Hepatocyte (in vitro differentiated cells): ENCODE results near the gene SCART1. TPM values are rescaled to one million over a fixed set of nuclear protein-coding genes. Genes with fewer than 3 reads are reported as not detected.

Source experiments
- DNase-seq: peaks from one replicate; pipeline ENCODE4 v3.0.0-alpha.2; 2016; ENCODE audit warnings: low spot score
- H2AFZ ChIP-seq: fragments of 200-600 bp; sonication (generic); 2 replicates; pipeline ENCODE4 v1.6.0; 2016; ENCODE audit warnings: antibody characterized with exemption, mild to moderate bottlenecking
- H3K27ac ChIP-seq: fragments of 200-600 bp; sonication (generic); 2 replicates; pipeline ENCODE4 v1.5.1; 2016; ENCODE audit warnings: mild to moderate bottlenecking
- H3K27me3 ChIP-seq: fragments of 200-600 bp; sonication (generic); 2 replicates; pipeline ENCODE4 v1.6.1; 2016
- H3K36me3 ChIP-seq: fragments of 200-600 bp; sonication (generic); replicated peaks from 2 replicates; pipeline ENCODE4 v1.5.1; 2016; ENCODE audit warnings: low read depth; ENCODE audit not compliant: insufficient read depth
- H3K4me1 ChIP-seq: fragments of 200-600 bp; sonication (generic); 2 replicates; pipeline ENCODE4 v1.5.1; 2016; ENCODE audit warnings: mild to moderate bottlenecking, moderate library complexity; ENCODE audit not compliant: insufficient read depth
- H3K4me2 ChIP-seq: fragments of 200-600 bp; sonication (generic); 2 replicates; pipeline ENCODE4 v1.6.0; 2016
- H3K4me3 ChIP-seq: fragments of 200-600 bp; sonication (generic); 2 replicates; pipeline ENCODE4 v1.5.1; 2016; ENCODE audit warnings: mild to moderate bottlenecking
- H3K79me2 ChIP-seq: fragments of 200-600 bp; sonication (generic); 2 replicates; pipeline ENCODE4 v1.6.0; 2017; ENCODE audit warnings: mild to moderate bottlenecking
- H3K9me2 ChIP-seq: fragments of 200-600 bp; sonication (generic); replicated peaks from 2 replicates; pipeline ENCODE4 v1.6.0; 2017; ENCODE audit warnings: mild to moderate bottlenecking; ENCODE audit not compliant: insufficient read depth
- H3K9me3 ChIP-seq: fragments of 200-600 bp; sonication (generic); 2 replicates; pipeline ENCODE4 v1.5.1; 2016; ENCODE audit warnings: low read depth, mild to moderate bottlenecking
- H4K20me1 ChIP-seq: fragments of 200-600 bp; sonication (generic); 2 replicates; pipeline ENCODE4 v1.6.0; 2016; ENCODE audit warnings: mild to moderate bottlenecking; ENCODE audit not compliant: insufficient read depth, poor library complexity, severe bottlenecking
- CTCF ChIP-seq: fragments of 200-600 bp; sonication (generic); IDR thresholded peaks from 2 replicates; pipeline ENCODE4 v1.5.1; 2016; ENCODE audit warnings: antibody characterized with exemption, mild to moderate bottlenecking; ENCODE audit not compliant: poor library complexity
- EZH2 ChIP-seq: fragments of 200-600 bp; sonication (generic); IDR thresholded peaks from 2 replicates; pipeline ENCODE4 v1.6.1; 2016; ENCODE audit warnings: antibody characterized with exemption, mild to moderate bottlenecking, borderline replicate concordance
- EZH2phosphoT487 ChIP-seq: fragments of 200-600 bp; sonication (generic); IDR thresholded peaks from one replicate; pipeline ENCODE4 v1.6.1; 2018; ENCODE audit warnings: antibody characterized with exemption, mild to moderate bottlenecking, low read depth, moderate library complexity; ENCODE audit not compliant: unreplicated experiment, severe bottlenecking
- WGBS: methylation state at CpG from one replicate; pipeline ENCODE4 v1.1.6; 2016; ENCODE audit warnings: low lambda C conversion rate; ENCODE audit errors: missing lambda C conversion rate; 5-methylcytosine and 5-hydroxymethylcytosine counted together
- polyA plus RNA-seq: library from polyadenylated mRNA; unstranded; fragments of >200 nt; fragmentation: Nextera tagmentation; extraction: Ambion mirVana; gene quantifications from 2 replicates; pipeline ENCODE4 v1.2.1, GENCODE V29; 2016
- total RNA-seq: library from RNA; depleted of rRNA; stranded (reverse); fragments of >200 nt; gene quantifications from 2 replicates; pipeline ENCODE4 v1.2.3, GENCODE V29; 2014

SCART1 gene
- total and polyA plus RNA-seq, 2 experiments from 2014 or later: 0.63 to 1.00 TPM

- no peaks in the 10 kb centered on the region for H3K27me3 ChIP-seq
- H3K9me2 ChIP-seq: no peaks in the 10 kb centered on the region
- H4K20me1 ChIP-seq: peaks cover 6% of the 10 kb centered on the region
- TF ChIP-seq EZH2 (no peak), EZH2phosphoT487 (no peak), CTCF (no peak)
- H3K9me3 ChIP-seq: no peaks in the 10 kb centered on the region
- no peak overlapping the region for H3K4me3 ChIP-seq
- no peaks in the 10 kb centered on the region for H3K4me1 ChIP-seq
- H3K27ac ChIP-seq: no peak overlapping the region
- no peak for DNase-seq
- H3K79me2 ChIP-seq: no peaks in the 10 kb centered on the region
- peaks cover 3% of the 10 kb centered on the region for H3K36me3 ChIP-seq
- H2AFZ ChIP-seq: no peak overlapping the region
- WGBS: 97% methylated on average over 14 of the region's 14 CpGs
- H3K4me2 ChIP-seq: no peak overlapping the region
These were observed 35.3 kb upstream of the SCART1 start for GRCh38 chr10:133418289-133418993.

- Histone ChIP-seq H3K4me3 (no peak overlapping the region), H3K4me1 (no peaks in the 10 kb centered on the region), H3K9me2 (no peaks in the 10 kb centered on the region), H3K27me3 (no peaks in the 10 kb centered on the region), H3K79me2 (no peaks in the 10 kb centered on the region), H4K20me1 (peaks cover 6% of the 10 kb centered on the region), H2AFZ (no peak overlapping the region), H3K27ac (no peak overlapping the region), H3K36me3 (peaks cover 3% of the 10 kb centered on the region), H3K4me2 (no peak overlapping the region), H3K9me3 (no peaks in the 10 kb centered on the region)
- TF ChIP-seq EZH2phosphoT487: no peak
- no peak for TF ChIP-seq CTCF
- no peak for TF ChIP-seq EZH2
- 94% methylated on average over 34 of the region's 34 CpGs for WGBS
- DNase-seq: no peak
These were observed 34.4 kb upstream of the SCART1 start for GRCh38 chr10:133419211-133419950.

GRCh38 chr10:133420028-133420427 is 33.7 kb upstream of the SCART1 start:
- H3K9me3 ChIP-seq: no peaks in the 10 kb centered on the region
- peaks cover 3% of the 10 kb centered on the region for H3K36me3 ChIP-seq
- no peak overlapping the region for H3K27ac ChIP-seq
- H3K4me2 ChIP-seq: no peak overlapping the region
- no peaks in the 10 kb centered on the region for H3K79me2 ChIP-seq
- peak; percentile 3 for DNase-seq
- TF ChIP-seq CTCF (no peak), EZH2 (no peak), EZH2phosphoT487 (no peak)
- 93% methylated on average over 17 of the region's 17 CpGs for WGBS
- no peaks in the 10 kb centered on the region for H3K4me1 ChIP-seq
- H2AFZ ChIP-seq: no peak overlapping the region
- H4K20me1 ChIP-seq: peaks cover 6% of the 10 kb centered on the region
- H3K27me3 ChIP-seq: no peaks in the 10 kb centered on the region
- H3K9me2 ChIP-seq: no peaks in the 10 kb centered on the region
- no peak overlapping the region for H3K4me3 ChIP-seq
